Muscle layer of duodenum (tissue), 2 donors: Measurements from ENCODE around the gene CORIN.
"Not testable (repeated sequence)": the region's sequence is repeated elsewhere in the genome, so short reads cannot be mapped to it uniquely, and the experiment has no call there.

Experiments
- H3K27ac ChIP-seq: one replicate; pipeline ENCODE4 v1.7.0; 2013; ENCODE audit warnings: mild to moderate bottlenecking, low read length
- H3K27me3 ChIP-seq: one replicate; pipeline ENCODE4 v1.7.0; 2013; ENCODE audit warnings: low read depth, mild to moderate bottlenecking, control low read depth, low read length
- H3K36me3 ChIP-seq, 2 donors: one replicate each; pipeline ENCODE4 v1.7.0; 2013; ENCODE audit warnings: low read length in 2 of 2, control low read depth in 1 of 2, mild to moderate bottlenecking in 1 of 2; ENCODE audit not compliant: insufficient read depth in 2 of 2, control insufficient read depth in 1 of 2
- H3K4me1 ChIP-seq, 2 donors: one replicate each; pipeline ENCODE4 v1.7.0; 2013; ENCODE audit warnings: low read length in 2 of 2, mild to moderate bottlenecking in 2 of 2, control low read depth in 1 of 2, moderate library complexity in 1 of 2; ENCODE audit not compliant: insufficient read depth in 2 of 2, control insufficient read depth in 1 of 2
- H3K4me3 ChIP-seq, 2 donors: one replicate each; pipeline ENCODE4 v1.7.0; 2013; ENCODE audit warnings: low read length in 2 of 2, low read depth in 1 of 2, mild to moderate bottlenecking in 1 of 2
- H3K9me3 ChIP-seq, 2 donors: one replicate each; pipeline ENCODE4 v1.7.0; 2013; ENCODE audit warnings: low read length in 2 of 2, control low read depth in 1 of 2, mild to moderate bottlenecking in 1 of 2; ENCODE audit not compliant: control insufficient read depth in 1 of 2
- donor health status: healthy.

CORIN gene

DNA sequence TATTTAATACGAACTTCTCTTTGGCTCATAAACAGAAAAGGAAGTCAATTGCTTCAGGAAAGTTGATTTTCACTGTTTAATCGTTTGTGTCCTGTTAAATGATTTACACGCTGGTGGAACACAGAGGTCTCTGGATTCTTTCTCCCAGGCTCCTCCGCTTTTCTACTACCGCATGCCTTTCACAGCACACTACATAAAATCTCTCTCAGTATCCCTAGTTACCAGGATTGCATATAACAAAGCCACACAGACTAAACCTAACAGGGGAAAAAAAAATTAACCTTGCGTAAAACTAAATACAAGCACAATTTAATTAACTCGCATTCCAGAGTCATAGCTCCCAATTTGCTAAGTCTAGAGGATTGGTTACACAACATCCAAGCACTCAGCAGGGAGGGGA, 133.9 kb downstream of the CORIN start:
- Histone ChIP-seq H3K27me3 (no peaks in the 10 kb centered on the region), H3K36me3 (no peaks in the 10 kb centered on the region), H3K4me3 (no peak overlapping the region), H3K4me1 (no peaks in the 10 kb centered on the region), H3K9me3 (no peaks in the 10 kb centered on the region), H3K27ac (no peak overlapping the region)

DNA sequence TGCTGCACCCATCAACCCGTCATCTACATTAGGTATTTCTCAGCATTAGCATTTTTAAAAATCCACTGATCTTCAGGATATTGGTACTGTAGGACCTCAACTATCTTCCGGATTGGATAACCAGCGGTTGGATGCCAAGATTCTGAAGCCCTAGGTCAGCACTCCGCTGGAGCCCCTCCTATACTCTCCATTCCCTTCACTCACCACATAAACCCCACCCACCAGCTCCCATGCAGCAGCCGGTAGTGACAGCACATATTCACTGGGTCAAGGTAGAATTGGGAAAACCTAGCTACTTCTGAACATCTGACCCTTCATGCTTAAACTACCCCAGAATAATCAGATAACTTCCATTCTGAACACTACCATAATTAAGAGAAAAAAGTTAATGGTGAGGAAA, 134.9 kb downstream of the CORIN start:
- Histone ChIP-seq H3K4me1 (no peaks in the 10 kb centered on the region), H3K9me3 (no peaks in the 10 kb centered on the region), H3K27me3 (no peaks in the 10 kb centered on the region), H3K4me3 (no peak overlapping the region), H3K36me3 (no peaks in the 10 kb centered on the region), H3K27ac (no peak overlapping the region)

DNA sequence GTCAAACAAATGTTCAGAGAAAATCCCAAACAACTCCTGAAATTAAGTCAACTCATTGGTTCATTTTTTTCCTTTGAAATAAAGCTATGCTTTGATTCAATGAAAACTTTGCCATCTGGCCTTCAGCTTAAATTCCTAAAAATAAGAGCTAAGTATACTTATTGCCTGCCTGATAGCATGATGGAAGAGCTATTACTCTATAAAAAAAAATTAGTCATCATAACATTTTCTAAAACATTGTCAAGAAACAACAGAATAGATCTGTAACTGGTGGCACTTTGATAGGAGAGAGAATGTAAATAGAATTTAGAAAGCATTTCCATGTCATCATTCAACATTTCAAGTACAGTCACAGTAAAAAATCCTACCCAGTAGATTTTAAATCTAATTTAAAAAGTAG, 136.6 kb downstream of the CORIN start:
- H3K9me3 ChIP-seq, result no peaks in the 10 kb centered on the region
- H3K36me3 ChIP-seq, result no peaks in the 10 kb centered on the region
- H3K4me3 ChIP-seq, result no peak overlapping the region
- H3K27ac ChIP-seq, result no peak overlapping the region
- H3K27me3 ChIP-seq, result no peaks in the 10 kb centered on the region
- no peaks in the 10 kb centered on the region for H3K4me1 ChIP-seq

DNA sequence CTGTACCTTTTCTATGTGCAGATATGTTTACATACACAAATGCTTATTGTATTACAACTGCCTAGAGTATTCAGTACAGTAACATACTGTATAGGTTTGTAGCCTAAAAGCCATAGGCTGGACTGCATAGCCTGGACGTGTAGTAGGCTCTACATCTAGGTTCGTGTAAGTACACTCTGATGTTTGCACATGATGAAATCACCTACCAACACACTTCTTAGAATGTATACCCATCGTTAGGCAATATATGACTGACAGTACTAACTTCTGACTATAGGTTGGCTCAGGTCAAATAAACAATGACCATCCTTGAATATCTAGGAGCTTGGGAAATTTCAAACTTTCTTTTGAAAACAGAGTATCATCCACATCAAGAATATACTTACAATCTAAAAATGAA, 139.0 kb downstream of the CORIN start:
- Histone ChIP-seq H3K36me3 (no peaks in the 10 kb centered on the region), H3K4me3 (no peak overlapping the region), H3K9me3 (no peaks in the 10 kb centered on the region), H3K27me3 (no peaks in the 10 kb centered on the region), H3K4me1 (no peaks in the 10 kb centered on the region), H3K27ac (no peak overlapping the region)

DNA sequence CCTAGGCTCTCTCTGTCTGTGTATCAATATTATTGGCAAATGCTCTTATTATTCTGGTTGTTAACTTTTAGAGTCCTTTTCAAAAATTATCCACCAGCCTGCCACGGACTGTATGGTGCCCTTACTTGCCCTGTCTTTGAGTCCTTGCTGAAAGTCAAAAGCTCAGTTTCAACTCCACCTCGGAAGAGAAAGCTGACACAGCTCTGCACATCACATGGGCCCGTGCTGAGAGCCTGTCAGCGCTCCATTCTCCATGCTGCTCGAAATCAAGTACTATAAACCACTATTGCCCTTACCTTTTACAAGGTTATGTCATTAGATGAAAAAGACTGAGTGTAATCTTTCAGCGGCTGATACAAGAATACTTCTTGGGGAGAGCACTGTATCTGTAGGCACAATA, 141.0 kb downstream of the CORIN start:
- H3K4me3 ChIP-seq, result no peak overlapping the region
- H3K36me3 ChIP-seq, result no peaks in the 10 kb centered on the region

DNA sequence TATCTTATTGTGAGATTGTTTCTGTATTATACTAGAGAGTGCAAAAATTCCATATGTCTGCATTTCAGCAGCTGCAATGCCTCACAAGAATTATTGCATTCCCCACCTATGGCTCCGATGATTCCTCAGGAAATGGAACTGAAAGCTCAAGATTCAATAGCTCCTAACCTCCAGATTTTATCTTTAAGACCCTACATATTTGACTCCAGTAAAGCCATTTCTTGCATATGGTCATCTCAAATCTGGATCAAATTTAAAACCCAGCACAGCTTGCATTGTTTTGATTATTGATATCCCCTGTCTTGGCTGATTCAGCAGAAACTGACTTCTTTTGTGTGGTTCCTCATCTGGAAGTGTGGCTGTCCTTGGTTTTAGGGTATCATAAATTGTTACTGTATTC, 142.6 kb downstream of the CORIN start:
- Histone ChIP-seq H3K27me3 (no peaks in the 10 kb centered on the region), H3K36me3 (no peaks in the 10 kb centered on the region), H3K4me1 (no peaks in the 10 kb centered on the region), H3K27ac (no peak overlapping the region), H3K4me3 (no peak overlapping the region), H3K9me3 (no peaks in the 10 kb centered on the region)

More for the DNA sequence above, 141.0 kb downstream of the CORIN start:
- Histone ChIP-seq H3K4me1 (no peaks in the 10 kb centered on the region), H3K9me3 (no peaks in the 10 kb centered on the region), H3K27me3 (no peaks in the 10 kb centered on the region), H3K27ac (no peak overlapping the region)

DNA sequence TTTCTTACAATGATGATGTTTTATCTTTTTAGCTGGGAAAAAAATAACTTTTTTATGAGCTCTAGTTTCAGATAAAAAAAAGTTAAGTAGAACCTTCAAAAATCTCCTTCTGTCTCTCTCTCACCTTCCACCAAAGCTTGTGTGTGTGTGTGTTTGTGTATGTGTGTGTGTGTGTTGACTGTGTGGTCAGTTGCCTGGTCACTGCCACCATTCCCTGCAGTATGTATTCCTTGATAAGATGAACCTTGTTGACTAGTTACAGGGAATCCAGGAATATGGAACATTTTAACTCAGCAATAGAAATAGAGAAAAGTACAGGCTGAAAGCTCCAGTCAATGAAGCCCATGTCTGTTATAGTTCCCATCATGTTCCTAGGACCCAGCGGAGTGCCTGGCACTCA, 143.5 kb downstream of the CORIN start:
- Histone ChIP-seq H3K4me3 (no peak overlapping the region), H3K27ac (no peak overlapping the region), H3K36me3 (no peaks in the 10 kb centered on the region), H3K9me3 (no peaks in the 10 kb centered on the region), H3K27me3 (no peaks in the 10 kb centered on the region), H3K4me1 (no peaks in the 10 kb centered on the region)

DNA sequence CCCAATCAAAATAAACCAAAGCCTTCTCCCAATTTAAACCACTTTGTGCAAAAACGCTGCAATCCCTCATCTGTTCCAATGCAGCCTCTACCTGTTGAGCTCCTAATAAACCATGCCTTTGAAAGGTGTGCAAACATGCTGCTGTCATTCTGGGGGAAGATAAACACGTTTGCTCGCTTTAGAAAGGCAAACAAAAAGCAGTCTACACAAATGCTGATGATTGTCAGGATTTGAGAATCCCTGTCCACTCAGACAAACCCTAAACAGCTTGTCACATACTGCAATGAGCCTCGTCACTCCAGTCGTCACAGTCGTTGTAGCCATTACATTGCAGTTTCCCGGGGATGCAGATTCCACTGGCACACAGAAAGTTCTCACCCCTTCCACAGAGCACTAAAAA, 145.2 kb downstream of the CORIN start:
- Histone ChIP-seq H3K27me3 (no peaks in the 10 kb centered on the region), H3K36me3 (no peaks in the 10 kb centered on the region), H3K9me3 (no peaks in the 10 kb centered on the region), H3K4me1 (no peaks in the 10 kb centered on the region), H3K4me3 (no peak overlapping the region), H3K27ac (no peak overlapping the region)

DNA sequence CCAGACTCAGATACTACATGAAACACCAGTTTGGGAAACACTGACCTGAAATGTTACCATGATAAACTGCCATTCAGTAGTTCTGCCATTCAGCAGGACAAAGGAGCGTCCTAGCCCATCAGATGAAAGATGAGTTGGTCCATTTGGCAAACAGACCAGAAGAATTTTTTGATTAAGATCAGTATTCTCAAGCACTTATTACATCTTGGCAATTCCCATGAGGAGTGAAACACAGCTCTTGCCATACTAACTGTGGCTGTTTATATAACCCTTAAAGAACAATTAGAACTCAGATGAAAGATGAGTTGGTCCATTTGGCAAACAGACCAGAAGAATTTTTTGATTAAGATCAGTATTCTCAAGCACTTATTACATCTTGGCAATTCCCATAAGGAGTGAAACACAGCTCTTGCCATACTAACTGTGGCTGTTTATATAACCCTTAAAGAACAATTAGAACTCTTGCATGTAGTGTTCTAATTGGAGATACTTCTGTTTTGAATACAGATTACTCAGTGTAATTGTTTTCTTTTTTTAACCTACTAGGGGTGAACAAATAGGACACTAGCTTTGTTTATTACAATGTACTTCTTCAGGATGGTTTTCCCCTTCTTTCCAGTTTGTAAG, 146.0 kb downstream of the CORIN start:
- H3K27ac ChIP-seq, H3K27me3 ChIP-seq, H3K9me3 ChIP-seq, H3K36me3 ChIP-seq, H3K4me1 ChIP-seq, H3K4me3 ChIP-seq: not testable (repeated sequence)

DNA sequence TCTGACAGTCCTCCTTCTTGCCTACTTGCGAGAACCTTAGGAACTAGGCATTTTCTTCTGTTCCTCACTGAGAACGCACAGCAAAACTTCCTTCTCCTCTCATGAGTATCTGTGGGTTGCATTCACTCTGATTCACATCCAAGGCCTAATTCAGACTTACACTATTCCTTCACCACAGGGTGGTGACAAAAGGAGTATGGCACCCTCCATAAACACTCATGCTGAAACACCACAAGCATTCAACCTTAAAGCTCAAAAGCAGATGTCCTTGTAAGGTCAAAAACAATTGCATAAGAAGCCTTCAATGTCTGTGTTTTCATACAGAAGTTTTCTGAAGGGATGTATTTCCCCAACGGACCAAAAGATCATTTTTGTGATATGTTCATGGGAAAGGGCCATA, 147.3 kb downstream of the CORIN start:
- no peaks in the 10 kb centered on the region for H3K27me3 ChIP-seq
- no peaks in the 10 kb centered on the region for H3K9me3 ChIP-seq
- H3K27ac ChIP-seq, result no peak overlapping the region
- no peak overlapping the region for H3K4me3 ChIP-seq
- no peaks in the 10 kb centered on the region for H3K4me1 ChIP-seq
- H3K36me3 ChIP-seq, result no peaks in the 10 kb centered on the region

DNA sequence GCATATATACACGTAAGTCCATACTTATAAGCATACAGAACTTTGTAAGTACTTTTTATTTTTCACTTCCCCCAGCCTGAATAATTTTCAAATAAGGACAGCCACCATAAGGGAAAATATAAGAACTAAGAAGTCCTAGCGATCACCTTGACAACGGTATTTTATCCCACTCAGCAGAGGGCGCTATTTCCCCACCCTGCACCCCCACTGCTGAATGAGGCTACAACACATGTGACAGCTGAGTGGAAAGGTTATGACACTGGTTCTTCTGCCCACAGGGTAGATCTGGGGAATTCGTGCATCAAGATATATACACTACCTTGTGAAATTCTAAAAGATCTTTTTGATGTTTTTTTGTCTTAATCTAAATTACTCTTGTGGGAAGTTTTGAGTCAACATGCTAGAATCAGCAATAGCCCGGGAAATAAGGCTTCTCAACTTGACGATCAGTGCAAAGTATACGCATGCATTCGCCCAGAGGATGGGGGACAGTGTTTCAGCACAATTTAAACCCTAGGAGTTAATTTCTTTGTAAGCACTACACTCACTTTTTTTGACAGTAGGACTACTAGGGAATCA, 151.5 kb downstream of the CORIN start:
- Histone ChIP-seq H3K27me3 (no peaks in the 10 kb centered on the region), H3K4me3 (no peak overlapping the region), H3K36me3 (no peaks in the 10 kb centered on the region), H3K9me3 (no peaks in the 10 kb centered on the region), H3K4me1 (no peaks in the 10 kb centered on the region), H3K27ac (no peak overlapping the region)

DNA sequence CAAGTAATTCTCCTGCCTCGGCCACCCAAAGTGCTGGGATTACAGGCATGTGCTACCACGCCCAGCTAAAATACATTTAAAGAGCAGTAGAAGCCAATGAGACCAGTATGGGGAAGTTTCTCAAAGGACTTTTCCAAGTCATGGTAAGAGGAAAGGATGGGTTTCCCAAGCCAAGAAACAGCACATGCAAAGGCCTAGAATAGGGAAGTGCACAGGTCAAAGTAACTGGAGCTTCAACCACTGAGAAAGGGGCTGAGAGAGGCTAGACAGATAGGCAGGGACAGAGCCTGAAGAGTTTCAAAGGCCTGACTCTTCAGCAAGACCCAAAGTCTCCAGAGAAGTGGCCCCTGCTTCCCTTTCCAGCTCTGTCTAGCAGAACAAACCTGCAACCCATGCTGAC, 162.1 kb downstream of the CORIN start:
- Histone ChIP-seq H3K9me3 (no peaks in the 10 kb centered on the region), H3K27me3 (no peaks in the 10 kb centered on the region), H3K27ac (no peak overlapping the region), H3K4me1 (no peaks in the 10 kb centered on the region), H3K36me3 (no peaks in the 10 kb centered on the region), H3K4me3 (no peak overlapping the region)
